Peyer's patch (tissue), 4 donors: ENCODE data around the gene ENTPD8.

ENCODE experiments used
- CTCF ChIP-seq, 6 experiments: fragments of 450-650 bp in 4 of 6; fragments of 200-600 bp in 2 of 6; sonication (generic) in 1 of 6; IDR thresholded peaks; one replicate each; pipeline ENCODE4 v1.5.1; 2017 to 2019; ENCODE audit warnings: antibody characterized with exemption in 6 of 6, mild to moderate bottlenecking in 3 of 6, moderate library complexity in 1 of 6
- POLR2A ChIP-seq, 2 donors: fragments of 450-650 bp; IDR thresholded peaks; one replicate each; pipeline ENCODE4 v1.5.1; 2017; ENCODE audit warnings: antibody characterized with exemption in 2 of 2, mild to moderate bottlenecking in 2 of 2, moderate library complexity in 2 of 2

GRCh38 chr9:137426018-137426681, 15.0 kb downstream of the ENTPD8 start:
- TF ChIP-seq CTCF (IDR thresholded peaks at IDR 0.05): no peak
- no peak for TF ChIP-seq POLR2A (IDR thresholded peaks at IDR 0.05)
